Measurements from ENCODE around the gene TNFAIP2. TPM values are rescaled to one million over a fixed set of nuclear protein-coding genes. Genes with fewer than 3 reads are reported as not detected.

The TNFAIP2 gene
- total and polyA plus RNA-seq, 2 experiments from 2014 or later = 9.6 to 51.8 TPM

DNA sequence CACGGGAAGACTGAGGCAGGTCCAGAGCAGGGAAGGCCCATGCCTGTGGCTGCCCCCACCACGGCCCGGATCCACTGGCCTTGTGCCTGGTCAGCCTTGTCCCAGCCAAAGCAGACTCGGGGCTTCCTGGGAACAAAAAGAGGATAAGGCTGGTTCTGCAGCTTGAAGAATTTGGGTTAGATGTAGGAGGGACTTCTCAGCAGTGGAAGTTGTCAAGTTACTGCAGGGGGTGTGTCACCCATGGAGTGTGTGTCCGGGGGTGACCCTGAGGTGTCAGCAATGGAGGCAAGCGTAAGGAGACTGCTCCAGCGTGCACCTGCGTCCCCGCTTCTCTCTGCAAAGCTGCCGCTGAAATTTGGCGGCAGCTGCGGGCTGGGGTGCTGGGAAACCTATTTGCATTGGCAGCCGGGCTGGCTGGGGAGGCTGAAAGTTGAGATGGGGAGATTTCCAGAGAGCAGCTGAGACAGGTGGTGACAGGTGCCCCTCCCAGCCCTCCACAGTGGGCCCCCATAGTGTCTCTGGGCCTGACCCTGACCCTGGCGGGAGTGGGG, 12.5 kb upstream of the TNFAIP2 start:
- Histone ChIP-seq H3K27ac (no peak overlapping the region), H3K27me3 (replicated peaks; ENCODE audit: insufficient read depth) (no peaks in the 10 kb centered on the region), H3K4me1 (ENCODE audit: insufficient read depth) (no peaks in the 10 kb centered on the region), H3K36me3 (ENCODE audit: low read depth) (no peaks in the 10 kb centered on the region), H3K4me3 (no peak overlapping the region), H3K9me3 (ENCODE audit: low read depth) (no peaks in the 10 kb centered on the region), H4K20me1 (ENCODE audit: insufficient read depth) (no peaks in the 10 kb centered on the region), H3F3A (ENCODE audit: insufficient read depth) (no peaks in the 10 kb centered on the region), H3K9me2 (ENCODE audit: insufficient read depth) (no peaks in the 10 kb centered on the region), H3K4me2 (ENCODE audit: unreplicated experiment) (no peak overlapping the region), H3K9ac (no peak overlapping the region), H2AFZ (no peak overlapping the region), H3K79me2 (ENCODE audit: insufficient read depth) (no peaks in the 10 kb centered on the region)
- 78 to 84% methylated on average over 14 of the region's 14 CpGs for WGBS, 2 experiments (ENCODE audit: low coverage in 1 of 2, low lambda C conversion rate in 2 of 2, missing lambda C conversion rate in 2 of 2)
- DNase-seq = no peak
- no peak for TF ChIP-seq EZH2 (IDR thresholded peaks at IDR 0.05; ENCODE audit: insufficient read depth, poor library complexity, severe bottlenecking)
- TF ChIP-seq EZH2phosphoT487 (IDR thresholded peaks at IDR 0.05; ENCODE audit: insufficient read depth, low read depth) = no peak
- in situ Hi-C loops (cut with MboI) = no loop called here

GRCh38 chr14:103111232-103111868, 11.9 kb upstream of the TNFAIP2 start:
- no peak overlapping the region for H3K4me3 ChIP-seq
- H3F3A ChIP-seq (ENCODE audit: insufficient read depth) = no peaks in the 10 kb centered on the region
- TF ChIP-seq EZH2 (IDR thresholded peaks at IDR 0.05; ENCODE audit: insufficient read depth, poor library complexity, severe bottlenecking) = no peak
- H3K9me2 ChIP-seq (ENCODE audit: insufficient read depth) = no peaks in the 10 kb centered on the region
- no peak overlapping the region for H3K27ac ChIP-seq
- no peaks in the 10 kb centered on the region for H3K36me3 ChIP-seq (ENCODE audit: low read depth)
- DNase-seq = no peak
- no peak overlapping the region for H3K9ac ChIP-seq
- H3K4me2 ChIP-seq (ENCODE audit: unreplicated experiment) = no peak overlapping the region
- no peaks in the 10 kb centered on the region for H3K79me2 ChIP-seq (ENCODE audit: insufficient read depth)
- 85 to 100% methylated on average over 5 to 6 of the region's 6 CpGs for WGBS, 2 experiments (ENCODE audit: low coverage in 1 of 2, low lambda C conversion rate in 2 of 2, missing lambda C conversion rate in 2 of 2)
- H3K9me3 ChIP-seq (ENCODE audit: low read depth) = no peaks in the 10 kb centered on the region
- H3K27me3 ChIP-seq (replicated peaks; ENCODE audit: insufficient read depth) = no peaks in the 10 kb centered on the region
- in situ Hi-C loops (cut with MboI) = no loop called here
- no peaks in the 10 kb centered on the region for H4K20me1 ChIP-seq (ENCODE audit: insufficient read depth)
- H3K4me1 ChIP-seq (ENCODE audit: insufficient read depth) = no peaks in the 10 kb centered on the region
- H2AFZ ChIP-seq = no peak overlapping the region

- Histone ChIP-seq H3K9me2 (ENCODE audit: insufficient read depth) (no peaks in the 10 kb centered on the region), H3K9ac (no peak overlapping the region), H2AFZ (no peak overlapping the region), H3K9me3 (ENCODE audit: low read depth) (no peaks in the 10 kb centered on the region), H3K4me3 (no peak overlapping the region), H3K27me3 (replicated peaks; ENCODE audit: insufficient read depth) (no peaks in the 10 kb centered on the region), H3K36me3 (ENCODE audit: low read depth) (no peaks in the 10 kb centered on the region), H3F3A (ENCODE audit: insufficient read depth) (no peaks in the 10 kb centered on the region), H3K79me2 (ENCODE audit: insufficient read depth) (no peaks in the 10 kb centered on the region), H4K20me1 (ENCODE audit: insufficient read depth) (no peaks in the 10 kb centered on the region), H3K4me2 (ENCODE audit: unreplicated experiment) (no peak overlapping the region), H3K4me1 (ENCODE audit: insufficient read depth) (no peaks in the 10 kb centered on the region), H3K27ac (no peak overlapping the region)
- DNase-seq = no peak
- 81 to 87% methylated on average over 10 to 11 of the region's 11 CpGs for WGBS, 2 experiments (ENCODE audit: low coverage in 1 of 2, low lambda C conversion rate in 2 of 2, missing lambda C conversion rate in 2 of 2)
- in situ Hi-C loops (cut with MboI) = no loop called here
- TF ChIP-seq EZH2phosphoT487 (IDR thresholded peaks at IDR 0.05; ENCODE audit: insufficient read depth, low read depth) (no peak), EZH2 (IDR thresholded peaks at IDR 0.05; ENCODE audit: insufficient read depth, poor library complexity, severe bottlenecking) (no peak)
These were observed 10.6 kb upstream of the TNFAIP2 start for GRCh38 chr14:103112400-103113243.

GRCh38 chr14:103113303-103113702, 10.0 kb upstream of the TNFAIP2 start:
- no peaks in the 10 kb centered on the region for H3K27me3 ChIP-seq (replicated peaks; ENCODE audit: insufficient read depth)
- no peak for TF ChIP-seq EZH2 (IDR thresholded peaks at IDR 0.05; ENCODE audit: insufficient read depth, poor library complexity, severe bottlenecking)
- no peak for TF ChIP-seq EZH2phosphoT487 (IDR thresholded peaks at IDR 0.05; ENCODE audit: insufficient read depth, low read depth)
- 86 to 96% methylated on average over 5 of the region's 5 CpGs for WGBS, 2 experiments (ENCODE audit: low coverage in 1 of 2, low lambda C conversion rate in 2 of 2, missing lambda C conversion rate in 2 of 2)

More at GRCh38 chr14:103113303-103113702, 10.0 kb upstream of the TNFAIP2 start:
- Histone ChIP-seq H3K36me3 (ENCODE audit: low read depth) (no peaks in the 10 kb centered on the region), H2AFZ (no peak overlapping the region), H3K27ac (no peak overlapping the region), H3K9me3 (ENCODE audit: low read depth) (no peaks in the 10 kb centered on the region), H3K4me1 (ENCODE audit: insufficient read depth) (no peaks in the 10 kb centered on the region), H3K4me2 (ENCODE audit: unreplicated experiment) (no peak overlapping the region), H4K20me1 (ENCODE audit: insufficient read depth) (no peaks in the 10 kb centered on the region), H3K4me3 (no peak overlapping the region), H3F3A (ENCODE audit: insufficient read depth) (no peaks in the 10 kb centered on the region), H3K9me2 (ENCODE audit: insufficient read depth) (no peaks in the 10 kb centered on the region), H3K9ac (no peak overlapping the region), H3K79me2 (ENCODE audit: insufficient read depth) (no peaks in the 10 kb centered on the region)
- in situ Hi-C loops (cut with MboI) = no loop called here
- no peak for DNase-seq

Measured in GM23248 (cell line).